ENCODE data around the gene AKAP6. TPM values are rescaled to one million over a fixed set of nuclear protein-coding genes. Genes with fewer than 3 reads are reported as not detected.

AKAP6 gene
- total RNA-seq, 1 experiment from 2014 or later, result 1.1 TPM

DNA sequence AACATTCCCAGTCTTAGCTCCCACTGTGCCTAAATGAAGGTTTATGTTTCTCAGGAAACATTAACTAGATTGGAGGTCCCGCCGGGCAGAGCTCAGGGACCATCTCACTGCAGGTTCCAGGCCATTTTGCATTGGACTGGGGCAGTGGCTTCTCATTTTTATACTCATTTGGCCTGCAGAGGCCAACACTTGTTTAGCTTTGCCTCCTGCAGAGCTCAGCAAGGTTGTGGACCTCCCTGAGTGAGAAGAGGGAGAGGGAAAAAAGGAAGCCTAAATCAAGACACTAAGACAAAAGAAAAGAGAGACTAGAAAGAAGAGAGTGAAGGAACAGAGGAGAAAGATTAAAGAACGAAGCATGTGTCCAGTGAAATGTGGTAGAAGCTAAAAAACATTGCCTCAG, 280.3 kb downstream of the AKAP6 start:
- Histone ChIP-seq H3K79me2 (ENCODE audit: insufficient read depth, low read length) (no peaks in the 10 kb centered on the region), H3K4me1 (ENCODE audit: insufficient read depth, low read length) (no peaks in the 10 kb centered on the region), H3K79me1 (ENCODE audit: insufficient read depth, low read depth, low read length, poor library complexity, severe bottlenecking) (no peaks in the 10 kb centered on the region), H3K27ac (ENCODE audit: insufficient read length, low read depth, low read length) (no peak overlapping the region), H2BK20ac (ENCODE audit: low read depth, low read length, poor library complexity, severe bottlenecking) (no peak overlapping the region), H2AK5ac (ENCODE audit: insufficient read length, low read length) (no peak overlapping the region), H2AFZ (ENCODE audit: low read length) (no peak overlapping the region), H3K9ac (ENCODE audit: extremely low read depth, insufficient read length, low read length) (no peak overlapping the region), H3K23ac (ENCODE audit: insufficient read length, low read depth, low read length) (no peak overlapping the region), H3T11ph (ENCODE audit: low read length) (no peak overlapping the region), H2BK15ac (ENCODE audit: low read depth, low read length) (no peak overlapping the region), H4K8ac (replicated peaks; ENCODE audit: insufficient read length, low read depth, low read length) (no peak overlapping the region), H2BK120ac (ENCODE audit: low read depth, low read length, poor library complexity, severe bottlenecking) (no peak overlapping the region), H3K56ac (ENCODE audit: insufficient read length, low read depth, low read length) (no peak overlapping the region), H2BK5ac (ENCODE audit: insufficient read length, low read length) (no peak overlapping the region), H3K18ac (ENCODE audit: insufficient read length, low read depth, low read length) (no peak overlapping the region), H4K91ac (ENCODE audit: insufficient read length, low read depth, low read length) (no peak overlapping the region), H3K9me3 (ENCODE audit: control insufficient read depth, low read depth, low read length) (no peaks in the 10 kb centered on the region), H4K5ac (ENCODE audit: insufficient read length, low read depth, low read length) (no peak overlapping the region), H2BK12ac (ENCODE audit: insufficient read length, low read depth, low read length) (no peak overlapping the region), H3K4ac (ENCODE audit: low read depth, low read length) (no peak overlapping the region), H3K23me2 (ENCODE audit: insufficient read length, low read depth, low read length, poor library complexity, severe bottlenecking) (no peaks in the 10 kb centered on the region), H3K4me2 (ENCODE audit: insufficient read depth, insufficient read length, low read length) (no peak overlapping the region), H3K27me3 (ENCODE audit: insufficient read depth, low read length) (no peaks in the 10 kb centered on the region), H3K14ac (ENCODE audit: insufficient read depth, low read length) (no peak overlapping the region), H4K20me1 (ENCODE audit: control insufficient read depth, insufficient read depth, insufficient read length) (no peaks in the 10 kb centered on the region)
- no peak for DNase-seq
- Mint-ChIP-seq H3K27ac (no peak overlapping the region), H3K27me3 (ENCODE audit: low read depth) (no peaks in the 10 kb centered on the region), H3K9me3 (no peaks in the 10 kb centered on the region), H3K4me1 (no peaks in the 10 kb centered on the region), H3K4me3 (no peak overlapping the region), H3K36me3 (ENCODE audit: insufficient read depth in 1 of 3, low read depth in 3 of 3) (no peaks in the 10 kb centered on the region)
- no CpG with 5 or more reads among the region's 3 CpGs for WGBS (ENCODE audit: extremely low coverage, insufficient read length, low lambda C conversion rate)
- TF ChIP-seq, protein P1, sequence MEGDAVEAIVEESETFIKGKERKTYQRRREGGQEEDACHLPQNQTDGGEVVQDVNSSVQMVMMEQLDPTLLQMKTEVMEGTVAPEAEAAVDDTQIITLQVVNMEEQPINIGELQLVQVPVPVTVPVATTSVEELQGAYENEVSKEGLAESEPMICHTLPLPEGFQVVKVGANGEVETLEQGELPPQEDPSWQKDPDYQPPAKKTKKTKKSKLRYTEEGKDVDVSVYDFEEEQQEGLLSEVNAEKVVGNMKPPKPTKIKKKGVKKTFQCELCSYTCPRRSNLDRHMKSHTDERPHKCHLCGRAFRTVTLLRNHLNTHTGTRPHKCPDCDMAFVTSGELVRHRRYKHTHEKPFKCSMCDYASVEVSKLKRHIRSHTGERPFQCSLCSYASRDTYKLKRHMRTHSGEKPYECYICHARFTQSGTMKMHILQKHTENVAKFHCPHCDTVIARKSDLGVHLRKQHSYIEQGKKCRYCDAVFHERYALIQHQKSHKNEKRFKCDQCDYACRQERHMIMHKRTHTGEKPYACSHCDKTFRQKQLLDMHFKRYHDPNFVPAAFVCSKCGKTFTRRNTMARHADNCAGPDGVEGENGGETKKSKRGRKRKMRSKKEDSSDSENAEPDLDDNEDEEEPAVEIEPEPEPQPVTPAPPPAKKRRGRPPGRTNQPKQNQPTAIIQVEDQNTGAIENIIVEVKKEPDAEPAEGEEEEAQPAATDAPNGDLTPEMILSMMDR (conservative IDR thresholded peaks at IDR 0.05), result no peak

Measured in H9 (cell line).